Calu3 (cell line): Measurements from ENCODE around the gene SLC2A6. TPM values are rescaled to one million over a fixed set of nuclear protein-coding genes. Genes with fewer than 3 reads are reported as not detected.

ENCODE experiments used
- BruUV-seq: library from RNA; stranded (reverse); fragments of 400-500 nt; replicated peaks from 2 replicates; lab custom pipeline; 2021; lab: Mats Ljungman, UMichigan
- CTCF ChIA-PET: fragments of 300-600 bp; sonication (Branson Sonifier 250); formaldehyde crosslinking; loops from one replicate; lab custom pipeline; 2022; ENCODE audit warnings: antibody characterized with exemption; lab: Charles Lee
- DNase-seq: peaks from one replicate; pipeline ENCODE4 v3.0.0; 2022
- H3K27ac Mint-ChIP-seq: one replicate; pipeline ENCODE4 v1.8.0; 2022; ENCODE audit warnings: mixed read lengths; ENCODE audit not compliant: unreplicated experiment
- H3K27me3 Mint-ChIP-seq: one replicate; pipeline ENCODE4 v1.8.0; 2022; ENCODE audit warnings: mixed read lengths; ENCODE audit not compliant: unreplicated experiment
- H3K36me3 Mint-ChIP-seq: one replicate; pipeline ENCODE4 v1.8.0; 2022; ENCODE audit warnings: mild to moderate bottlenecking, moderate library complexity, mixed read lengths; ENCODE audit not compliant: insufficient read depth, unreplicated experiment
- H3K4me1 Mint-ChIP-seq: one replicate; pipeline ENCODE4 v1.8.0; 2022; ENCODE audit warnings: mild to moderate bottlenecking, low read depth, mixed read lengths; ENCODE audit not compliant: unreplicated experiment
- H3K4me3 Mint-ChIP-seq: one replicate; pipeline ENCODE4 v1.8.0; 2022; ENCODE audit warnings: mild to moderate bottlenecking, low read depth, moderate library complexity, mixed read lengths; ENCODE audit not compliant: unreplicated experiment
- H3K9me3 Mint-ChIP-seq: one replicate; pipeline ENCODE4 v1.8.0; 2022; ENCODE audit warnings: low read depth, mixed read lengths; ENCODE audit not compliant: unreplicated experiment
- CTCF ChIP-seq: fragments of 200-600 bp; IDR thresholded peaks from one replicate; pipeline ENCODE4 v1.8.0; 2022; ENCODE audit warnings: antibody characterized with exemption; ENCODE audit not compliant: unreplicated experiment
- intact Hi-C: fragments of 100-400 bp; cut with micrococcal nuclease; formaldehyde crosslinking; loops from one replicate; pipeline ENCODE4 v1.10.0; 2022; ENCODE audit not compliant: unreplicated experiment
- total RNA-seq: library from RNA; stranded (reverse); gene quantifications from 2 replicates; pipeline ENCODE4 v1.2.3, GENCODE V29; 2022

SLC2A6 gene
- total RNA-seq, 1 experiment from 2014 or later: 11.6 TPM

- DNase-seq: peak; percentile 93
- Mint-ChIP-seq H3K4me1 (no peaks in the 10 kb centered on the region), H3K9me3 (no peaks in the 10 kb centered on the region), H3K4me3 (peak within 1 kb of the TSS; percentile 98), H3K27me3 (no peaks in the 10 kb centered on the region), H3K27ac (peak within 1 kb of the TSS; percentile 86), H3K36me3 (peaks cover 29% of the 10 kb centered on the region)
- TF ChIP-seq CTCF: no peak
- BruUV-seq: no TSS peak
- CTCF ChIA-PET: interaction anchor here (0.6 to 1.2 kb wide), 13 partner anchors 9 to 447 kb away, joined by 3 to 12 read pairs (median 3); partner anchors contain the start of genes SURF1 and SURF2
- intact Hi-C loops: no loop called here
These were observed 19.2 kb downstream of the SLC2A6 start, which contains the start of gene CACFD1 for GRCh38 chr9:133459476-133460404. CACFD1 (plus strand) TSS chr9:133459978; CDS start chr9:133460067, 89 bp downstream.

- no peak for DNase-seq
- TF ChIP-seq CTCF: no peak
- BruUV-seq: no TSS peak
- Mint-ChIP-seq H3K27me3 (no peaks in the 10 kb centered on the region), H3K9me3 (no peaks in the 10 kb centered on the region), H3K4me1 (no peaks in the 10 kb centered on the region), H3K27ac (no peak overlapping the region), H3K4me3 (peak overlapping the region; percentile 98), H3K36me3 (peaks cover 25% of the 10 kb centered on the region)
- intact Hi-C loops: no loop called here
- CTCF ChIA-PET: interaction anchor here (0.6 to 1.2 kb wide), 4 partner anchors 10 to 102 kb away, joined by 3 to 12 read pairs (median 4); partner anchors contain the start of genes SURF1 and SURF2
These were observed 20.1 kb downstream of the SLC2A6 start for GRCh38 chr9:133458643-133459312.

- no peak overlapping the region for H3K4me3 Mint-ChIP-seq
- no peak overlapping the region for H3K27ac Mint-ChIP-seq
- H3K4me1 Mint-ChIP-seq: no peaks in the 10 kb centered on the region
- H3K27me3 Mint-ChIP-seq: no peaks in the 10 kb centered on the region
- CTCF ChIA-PET: no interaction called here
- no TSS peak for BruUV-seq
- intact Hi-C loops: no loop called here
- TF ChIP-seq CTCF: no peak
- no peaks in the 10 kb centered on the region for H3K9me3 Mint-ChIP-seq
- no peak for DNase-seq
- H3K36me3 Mint-ChIP-seq: peaks cover 22% of the 10 kb centered on the region
These were observed 21.2 kb downstream of the SLC2A6 start for GRCh38 chr9:133457748-133458147.

GRCh38 chr9:133457233-133457632 is 21.7 kb downstream of the SLC2A6 start:
- no TSS peak for BruUV-seq
- Mint-ChIP-seq H3K27me3 (no peaks in the 10 kb centered on the region), H3K27ac (no peak overlapping the region), H3K36me3 (peaks cover 22% of the 10 kb centered on the region), H3K4me3 (no peak overlapping the region), H3K4me1 (no peaks in the 10 kb centered on the region), H3K9me3 (no peaks in the 10 kb centered on the region)
- intact Hi-C loops: no loop called here
- no peak for TF ChIP-seq CTCF
- CTCF ChIA-PET: no interaction called here
- DNase-seq: no peak
